PFSK-1 (cell line): Measurements from ENCODE around the gene ATP1A1.

Experiments
- POLR2AphosphoS5 ChIP-seq: IDR thresholded peaks from 2 replicates; pipeline ENCODE4 v1.6.1; 2012; ENCODE audit warnings: low read depth, mild to moderate bottlenecking, control low read depth, low read length, moderate library complexity
- REST ChIP-seq, 2 experiments: IDR thresholded peaks; 2 replicates each; pipeline versions ENCODE4 v1.6.1 to v1.8.0; 2011 to 2012; ENCODE audit warnings: low read depth in 2 of 2, low read length in 2 of 2, control low read depth in 1 of 2, inconsistent platforms in 1 of 2, mild to moderate bottlenecking in 1 of 2, moderate library complexity in 1 of 2; ENCODE audit not compliant: insufficient read depth in 1 of 2
- SIN3A ChIP-seq: IDR thresholded peaks from 2 replicates; pipeline ENCODE4 v1.6.1; 2012; ENCODE audit warnings: mild to moderate bottlenecking, low read length, moderate library complexity, borderline replicate concordance; ENCODE audit not compliant: insufficient read depth

GRCh38 chr1:116337398-116337797, 35.6 kb upstream of the ATP1A1 start:
- TF ChIP-seq POLR2AphosphoS5 = no peak
- TF ChIP-seq SIN3A = no peak
- no peak for TF ChIP-seq REST (IDR thresholded peaks at IDR 0.05; ENCODE audit: insufficient read depth in 1 of 2, low read depth in 2 of 2, low read length in 2 of 2)
